Posterior cingulate gyrus (tissue), 11 donors: ENCODE data around the gene BARX2.

Source experiments
- DNase-seq, 10 donors: peaks; one replicate each; pipeline versions ENCODE4 v3.0.0 to v3.0.0-alpha.2; 2020 to 2021; ENCODE audit warnings: mixed read lengths in 3 of 10
- intact Hi-C: fragments of 100-400 bp; cut with DNase I; formaldehyde crosslinking; loops from one replicate; pipeline ENCODE4 v1.15.1; 2023

BARX2 gene

DNA sequence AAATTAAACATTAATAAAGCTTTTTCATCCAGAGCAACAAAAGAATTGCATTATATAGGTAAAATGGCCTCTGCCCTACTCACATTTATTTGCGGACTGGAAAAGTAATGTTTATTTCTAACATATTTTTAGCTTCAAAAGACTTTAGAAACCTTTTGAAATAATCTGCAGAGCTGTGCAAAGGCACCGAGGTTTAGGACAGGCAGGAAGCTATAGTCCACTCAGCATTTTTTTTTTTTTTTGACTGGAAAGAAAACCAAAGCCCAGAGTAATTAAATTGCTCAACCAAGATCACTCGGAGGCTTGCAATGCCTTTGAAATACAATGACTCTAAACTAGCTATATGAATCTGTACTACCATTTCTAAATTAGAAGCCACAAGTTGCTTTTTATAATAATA is 19.1 kb downstream of the BARX2 start:
- intact Hi-C loops, result no loop called here
- DNase-seq, result no peak

- intact Hi-C loops, result no loop called here
- DNase-seq, result no peak
These were observed 19.8 kb downstream of the BARX2 start for GRCh38 chr11:129395432-129395831.

DNA sequence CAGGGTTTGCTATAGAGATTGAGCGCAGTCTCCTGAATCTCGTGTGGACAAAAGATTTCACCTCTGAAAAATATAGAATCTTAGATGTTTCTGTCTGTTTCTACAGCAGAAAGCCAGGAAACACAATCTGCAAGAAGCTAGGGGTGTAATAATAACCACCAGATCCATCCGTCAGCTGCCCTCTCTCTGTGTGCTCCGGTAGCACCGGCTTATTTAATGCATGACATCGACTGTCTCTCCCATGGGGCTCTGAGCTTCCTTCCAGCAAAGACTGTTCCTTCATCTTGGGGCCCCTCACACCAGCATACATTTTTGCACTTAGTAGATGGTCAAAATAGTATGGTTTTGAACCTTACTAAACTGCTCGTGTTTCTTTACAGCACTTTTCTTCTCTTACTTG is 20.2 kb downstream of the BARX2 start:
- intact Hi-C loops, result no loop called here
- DNase-seq, result no peak

- intact Hi-C loops, result no loop called here
- DNase-seq, result no peak
These were observed 20.8 kb downstream of the BARX2 start for GRCh38 chr11:129396454-129396853.

DNA sequence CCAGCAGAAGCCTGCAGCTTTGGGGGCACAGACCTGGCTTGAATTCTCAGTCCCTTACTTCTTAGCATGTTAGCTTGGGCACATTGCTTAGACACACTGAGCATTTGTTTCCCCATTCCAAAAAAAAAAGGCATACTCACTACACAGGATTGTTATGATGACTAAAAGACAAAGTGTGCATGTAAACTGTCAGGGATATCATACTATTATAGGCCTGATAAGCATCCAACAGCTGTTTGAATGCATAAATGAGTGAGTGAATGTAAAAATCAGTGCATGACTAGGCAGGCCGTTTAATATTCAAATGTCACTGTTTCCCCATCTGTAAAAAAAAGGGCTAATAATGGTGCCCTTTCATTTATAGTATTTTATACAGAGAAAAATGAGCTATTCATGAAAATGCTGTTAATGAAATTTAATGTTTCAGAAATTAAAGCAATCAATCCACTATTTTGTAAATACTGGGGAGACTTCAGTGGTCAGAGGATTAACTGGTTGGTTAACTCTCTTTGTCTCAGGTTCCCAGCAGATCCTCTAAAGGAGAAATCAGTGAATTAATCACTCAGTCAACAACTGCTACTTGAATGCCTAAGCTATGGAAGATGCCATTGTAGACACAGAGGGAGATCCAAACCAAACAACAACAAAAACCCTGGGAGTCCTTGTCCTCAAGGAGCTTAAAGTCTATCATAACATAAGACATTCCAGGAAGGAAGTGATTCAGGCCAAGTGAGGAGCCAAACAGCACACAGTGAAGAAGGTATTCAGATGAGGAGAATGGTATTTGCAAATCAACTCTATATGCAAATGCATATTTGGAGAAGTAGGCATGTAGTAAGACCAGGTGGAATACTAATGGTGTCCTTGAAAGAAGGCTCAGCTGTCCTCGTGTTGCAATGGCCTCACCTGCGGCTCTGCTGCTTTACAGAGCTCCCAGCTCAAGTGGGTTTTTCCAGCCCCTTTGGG is 26.8 kb downstream of the BARX2 start:
- intact Hi-C loops, result no loop called here
- no peak for DNase-seq

DNA sequence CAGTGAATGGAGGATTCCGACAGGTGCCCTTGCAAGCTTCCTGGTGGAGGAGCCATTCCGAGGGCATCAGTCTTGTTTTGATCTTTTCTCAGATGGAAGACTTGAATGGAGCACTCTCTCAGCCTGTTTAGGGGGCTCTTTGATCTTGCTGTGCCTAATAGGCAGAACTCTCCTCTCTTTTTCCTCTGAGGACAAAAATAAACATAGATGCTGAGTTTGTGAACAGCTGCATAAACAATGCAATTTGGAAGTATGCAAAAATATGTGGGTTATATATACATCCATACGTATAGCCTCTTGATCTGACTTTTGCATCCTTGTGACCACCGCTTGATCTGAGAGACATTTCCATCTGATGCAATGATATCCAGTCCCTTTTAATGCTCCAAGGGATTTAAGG is 29.1 kb downstream of the BARX2 start:
- no peak for DNase-seq
- intact Hi-C loops, result no loop called here

- intact Hi-C loops, result no loop called here
- DNase-seq, result no peak
These were observed 33.3 kb downstream of the BARX2 start for GRCh38 chr11:129408865-129409444.

DNA sequence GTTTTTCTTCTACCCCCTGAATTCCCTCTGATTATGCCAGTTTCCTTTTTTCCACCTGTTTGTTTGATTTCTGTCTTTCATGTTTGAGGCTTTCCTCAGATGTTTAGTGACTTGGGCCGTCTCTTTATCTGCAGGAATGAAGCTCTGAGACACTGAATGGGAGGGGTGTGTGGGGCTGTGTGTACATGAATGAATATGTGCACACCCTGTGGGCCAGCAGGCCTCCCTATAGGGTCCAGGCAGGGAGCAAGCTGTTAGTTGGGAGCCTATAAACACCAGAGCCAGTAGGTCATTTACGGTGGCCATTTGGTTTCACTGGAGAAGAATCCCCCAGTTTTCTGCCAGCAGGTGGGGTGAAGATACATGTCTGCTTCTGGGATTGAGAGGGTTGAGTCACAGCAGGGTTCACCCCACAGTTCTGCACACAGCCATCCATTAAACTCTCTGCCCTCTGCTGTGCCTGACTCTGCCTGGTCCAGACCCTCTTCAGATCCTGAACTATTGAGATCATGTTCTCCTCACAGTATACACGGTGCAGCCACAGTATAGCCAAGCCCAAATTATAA is 34.8 kb downstream of the BARX2 start:
- intact Hi-C loops, result no loop called here
- DNase-seq, result no peak

GRCh38 chr11:129412494-129412893 is 36.8 kb downstream of the BARX2 start:
- intact Hi-C loops, result no loop called here
- no peak for DNase-seq

- intact Hi-C loops, result no loop called here
- no peak for DNase-seq
These were observed 38.7 kb downstream of the BARX2 start for GRCh38 chr11:129414144-129414872.

- DNase-seq, result no peak
- intact Hi-C loops, result no loop called here
These were observed 40.6 kb downstream of the BARX2 start for GRCh38 chr11:129416080-129416820.

DNA sequence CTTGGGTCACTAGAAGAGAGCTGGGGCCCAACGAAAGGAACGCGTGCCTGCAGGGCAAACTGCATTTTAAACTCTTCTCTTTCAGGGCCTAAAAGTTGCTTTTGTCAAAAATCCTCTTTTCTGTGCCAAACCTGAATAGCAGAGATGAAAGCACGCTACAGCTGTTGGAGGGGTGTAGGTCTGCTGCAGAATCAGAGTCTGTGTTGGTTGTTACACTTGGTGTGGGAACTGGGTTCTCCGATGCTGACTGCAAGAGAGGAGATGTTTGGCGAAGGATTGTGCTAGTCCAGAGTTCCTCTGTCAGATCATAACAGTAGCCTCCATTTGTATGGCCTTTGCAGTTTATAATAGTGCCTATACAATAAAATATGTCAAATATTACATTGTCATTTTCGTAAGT is 41.8 kb downstream of the BARX2 start:
- intact Hi-C loops, result no loop called here
- DNase-seq, result no peak

- no peak for DNase-seq
- intact Hi-C loops, result no loop called here
These were observed 42.4 kb downstream of the BARX2 start for GRCh38 chr11:129418039-129418438.

GRCh38 chr11:129419386-129419785 is 43.7 kb downstream of the BARX2 start:
- no peak for DNase-seq
- intact Hi-C loops, result no loop called here

- intact Hi-C loops, result no loop called here
- no peak for DNase-seq
These were observed 47.8 kb downstream of the BARX2 start for GRCh38 chr11:129423426-129423825.

DNA sequence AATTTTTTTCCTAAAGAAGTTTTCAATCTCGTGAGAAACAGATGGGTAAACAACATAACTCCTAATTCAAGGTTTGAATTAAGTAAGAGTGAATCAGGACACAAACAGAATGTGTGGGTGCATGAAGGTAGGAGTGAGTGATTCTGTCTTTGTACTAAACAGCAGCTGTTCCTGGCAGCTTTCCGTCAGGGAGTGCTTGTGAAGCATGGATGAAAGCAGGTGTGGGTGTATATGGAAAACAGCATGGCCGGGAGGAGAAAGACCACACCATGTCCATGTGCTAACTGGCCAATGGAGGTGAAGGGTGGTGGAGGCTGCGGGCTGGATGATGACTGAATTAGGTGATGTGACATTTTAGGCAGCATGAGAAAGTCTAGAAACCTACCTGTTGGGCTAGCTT is 49.6 kb downstream of the BARX2 start:
- intact Hi-C loops, result no loop called here
- no peak for DNase-seq

- no peak for DNase-seq
- intact Hi-C loops, result no loop called here
These were observed 50.4 kb downstream of the BARX2 start for GRCh38 chr11:129426038-129426437.

DNA sequence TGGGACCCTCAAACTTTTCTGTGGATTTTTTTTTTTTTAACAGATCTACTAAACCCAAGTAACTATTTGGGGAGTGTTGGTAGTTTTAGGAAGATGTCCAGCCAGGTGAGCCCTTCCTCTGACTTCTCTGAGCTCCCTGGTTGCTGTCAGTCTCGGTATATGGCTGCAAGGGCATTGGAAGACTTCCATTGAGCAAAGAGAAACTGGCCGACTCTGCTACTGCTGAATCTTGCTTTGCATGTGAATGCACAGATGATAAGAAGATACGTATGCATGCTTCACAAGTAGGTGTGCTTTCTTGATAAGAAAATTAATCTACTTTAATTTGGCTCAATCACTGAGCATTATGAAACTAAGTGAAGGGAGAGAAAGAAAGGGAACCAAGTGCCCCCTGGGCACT is 51.1 kb downstream of the BARX2 start:
- no peak for DNase-seq
- intact Hi-C loops, result no loop called here

GRCh38 chr11:129427376-129427775 is 51.7 kb downstream of the BARX2 start:
- DNase-seq, result no peak
- intact Hi-C loops, result no loop called here

DNA sequence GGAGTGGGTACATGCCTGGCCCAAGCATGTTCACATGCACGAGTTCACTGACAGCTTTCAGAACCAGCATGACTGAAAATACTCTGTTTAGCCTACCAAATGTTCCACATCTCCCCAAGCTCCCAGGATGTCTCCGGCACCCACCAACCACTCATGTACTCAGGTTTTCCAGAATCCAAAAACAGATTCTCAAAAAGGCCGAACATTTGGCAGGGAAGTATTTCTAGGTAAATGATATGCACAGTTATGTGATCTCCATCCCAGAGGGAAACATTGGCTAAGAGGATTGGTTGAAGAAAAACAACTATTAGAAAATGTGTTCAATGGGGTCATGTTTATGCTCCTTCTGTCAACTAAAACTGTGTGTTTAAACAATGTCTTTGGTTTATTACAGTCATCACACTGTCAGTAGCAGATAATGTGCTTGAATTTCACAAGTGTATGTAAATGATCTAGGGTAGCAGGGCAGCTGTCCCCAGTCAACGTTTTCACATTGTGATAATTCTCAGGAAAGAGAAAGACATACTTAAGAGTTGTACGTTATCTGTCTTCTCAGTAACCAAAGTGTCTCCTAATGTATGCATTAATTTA is 52.3 kb downstream of the BARX2 start:
- no peak for DNase-seq
- intact Hi-C loops, result no loop called here
